Caco-2 (cell line): Measurements from ENCODE around the gene HK3. TPM values are rescaled to one million over a fixed set of nuclear protein-coding genes. Genes with fewer than 3 reads are reported as not detected.

Source experiments
- BruUV-seq: library from RNA; stranded (reverse); fragments of 400-500 nt; replicated peaks from 2 replicates; lab custom pipeline; 2021; lab: Mats Ljungman, UMichigan
- CTCF ChIA-PET: fragments of 300-600 bp; sonication (Branson Sonifier 250); formaldehyde crosslinking; loops from one replicate; lab custom pipeline; 2022; ENCODE audit warnings: antibody characterized with exemption; lab: Charles Lee
- POLR2A ChIA-PET: fragments of 300-600 bp; sonication (Branson Sonifier 250); formaldehyde crosslinking; loops from one replicate; lab custom pipeline; 2022; ENCODE audit warnings: antibody characterized with exemption; lab: Charles Lee
- DNase-seq, 2 experiments: peaks; one replicate each; pipeline versions ENCODE4 v3.0.0 to v3.0.0-alpha.2; 2020 to 2022
- H3K27me3 ChIP-seq: replicated peaks from 2 replicates; pipeline ENCODE4 v1.6.0; 2011; ENCODE audit warnings: low read length; ENCODE audit not compliant: control insufficient read depth, insufficient read depth
- H3K36me3 ChIP-seq: 2 replicates; pipeline ENCODE4 v1.5.1; 2011; ENCODE audit warnings: low read length; ENCODE audit not compliant: control insufficient read depth, insufficient read depth
- H3K4me1 ChIP-seq: fragments of 250-450 bp; sonication (Bioruptor Pico); 2 replicates; pipeline ENCODE4 v1.5.1; 2020; ENCODE audit warnings: mild to moderate bottlenecking
- H3K4me3 ChIP-seq: 2 replicates; pipeline ENCODE4 v1.5.1; 2011; ENCODE audit warnings: low read depth, mild to moderate bottlenecking, control low read depth, low read length
- H3K9me3 ChIP-seq: fragments of 250-450 bp; sonication (Bioruptor Pico); 2 replicates; pipeline ENCODE4 v1.5.1; 2020; ENCODE audit warnings: mild to moderate bottlenecking, moderate library complexity
- H3K27ac Mint-ChIP-seq: one replicate; pipeline ENCODE4 v1.8.0; 2022; ENCODE audit warnings: mixed read lengths; ENCODE audit not compliant: unreplicated experiment
- H3K27me3 Mint-ChIP-seq: one replicate; pipeline ENCODE4 v1.8.0; 2022; ENCODE audit warnings: mixed read lengths; ENCODE audit not compliant: insufficient read depth, unreplicated experiment
- H3K36me3 Mint-ChIP-seq: one replicate; pipeline ENCODE4 v1.8.0; 2022; ENCODE audit warnings: mild to moderate bottlenecking, mixed read lengths; ENCODE audit not compliant: insufficient read depth, unreplicated experiment
- H3K4me1 Mint-ChIP-seq: one replicate; pipeline ENCODE4 v1.8.0; 2022; ENCODE audit warnings: low read depth, mixed read lengths; ENCODE audit not compliant: unreplicated experiment
- H3K4me3 Mint-ChIP-seq: one replicate; pipeline ENCODE4 v1.8.0; 2022; ENCODE audit warnings: mild to moderate bottlenecking, moderate library complexity, mixed read lengths; ENCODE audit not compliant: unreplicated experiment
- H3K9me3 Mint-ChIP-seq: one replicate; pipeline ENCODE4 v1.8.0; 2022; ENCODE audit warnings: mixed read lengths; ENCODE audit not compliant: unreplicated experiment
- CTCF ChIP-seq, 2 experiments: fragments of 200-600 bp in 1 of 2; IDR thresholded peaks; 1 replicate in 1 of 2; 2 replicates in 1 of 2; pipeline versions ENCODE4 v1.5.1 to v1.8.0; 2011 to 2022; ENCODE audit warnings: antibody characterized with exemption in 1 of 2, control low read depth in 1 of 2, inconsistent platforms in 1 of 2, low read depth in 1 of 2, low read length in 1 of 2, mild to moderate bottlenecking in 1 of 2, moderate library complexity in 1 of 2; ENCODE audit not compliant: insufficient read depth in 1 of 2, severe bottlenecking in 1 of 2, unreplicated experiment in 1 of 2
- intact Hi-C: fragments of 100-400 bp; cut with micrococcal nuclease; formaldehyde crosslinking; loops from one replicate; pipeline ENCODE4 v1.10.0; 2022; ENCODE audit not compliant: unreplicated experiment
- total RNA-seq: library from RNA; stranded (reverse); gene quantifications from 2 replicates; pipeline ENCODE4 v1.2.3, GENCODE V29; 2022

Gene HK3
- total RNA-seq, 1 experiment from 2014 or later: 0.29 TPM

GRCh38 chr5:176904276-176904675 is 5.1 kb upstream of the HK3 start:
- no peak overlapping the region for H3K4me3 ChIP-seq
- peaks cover 10% of the 10 kb centered on the region for H3K36me3 ChIP-seq
- Mint-ChIP-seq H3K4me1 (no peaks in the 10 kb centered on the region), H3K9me3 (no peaks in the 10 kb centered on the region), H3K36me3 (peaks cover 72% of the 10 kb centered on the region), H3K4me3 (no peak overlapping the region), H3K27ac (no peak overlapping the region), H3K27me3 (no peaks in the 10 kb centered on the region)
- H3K27me3 ChIP-seq: no peaks in the 10 kb centered on the region
- no TSS peak for BruUV-seq
- intact Hi-C loops: no loop called here
- H3K9me3 ChIP-seq: no peaks in the 10 kb centered on the region
- H3K4me1 ChIP-seq: no peaks in the 10 kb centered on the region
- TF ChIP-seq CTCF (IDR thresholded peaks at IDR 0.05; ENCODE audit: insufficient read depth in 1 of 2, low read depth in 1 of 2, low read length in 1 of 2, severe bottlenecking in 1 of 2, unreplicated experiment in 1 of 2): no peak
- no peak for DNase-seq
- CTCF ChIA-PET: interaction anchor here (1.1 to 1.8 kb wide), 2 partner anchors 34 to 244 kb away, joined by 3 to 5 read pairs; no protein-coding TSS in a partner anchor
- POLR2A ChIA-PET: no interaction called here

GRCh38 chr5:176902911-176903664 is 3.9 kb upstream of the HK3 start:
- no TSS peak for BruUV-seq
- peaks cover 66% of the 10 kb centered on the region for H3K36me3 Mint-ChIP-seq

More at GRCh38 chr5:176902911-176903664, 3.9 kb upstream of the HK3 start:
- Histone ChIP-seq H3K27me3 (no peaks in the 10 kb centered on the region), H3K4me1 (no peaks in the 10 kb centered on the region), H3K36me3 (peaks cover 10% of the 10 kb centered on the region), H3K4me3 (no peak overlapping the region), H3K9me3 (no peaks in the 10 kb centered on the region)
- Mint-ChIP-seq H3K9me3 (no peaks in the 10 kb centered on the region), H3K4me3 (no peak overlapping the region), H3K27me3 (no peaks in the 10 kb centered on the region), H3K27ac (no peak overlapping the region), H3K4me1 (no peaks in the 10 kb centered on the region)
- intact Hi-C loops: no loop called here
- CTCF ChIA-PET: interaction anchor here (1.1 to 1.8 kb wide), 2 partner anchors 33 to 243 kb away, joined by 3 to 5 read pairs; no protein-coding TSS in a partner anchor
- no peak for TF ChIP-seq CTCF (IDR thresholded peaks at IDR 0.05; ENCODE audit: insufficient read depth in 1 of 2, low read depth in 1 of 2, low read length in 1 of 2, severe bottlenecking in 1 of 2, unreplicated experiment in 1 of 2)
- no peak for DNase-seq
- POLR2A ChIA-PET: no interaction called here
